ENCODE data around the gene FAM171A2.

DNA sequence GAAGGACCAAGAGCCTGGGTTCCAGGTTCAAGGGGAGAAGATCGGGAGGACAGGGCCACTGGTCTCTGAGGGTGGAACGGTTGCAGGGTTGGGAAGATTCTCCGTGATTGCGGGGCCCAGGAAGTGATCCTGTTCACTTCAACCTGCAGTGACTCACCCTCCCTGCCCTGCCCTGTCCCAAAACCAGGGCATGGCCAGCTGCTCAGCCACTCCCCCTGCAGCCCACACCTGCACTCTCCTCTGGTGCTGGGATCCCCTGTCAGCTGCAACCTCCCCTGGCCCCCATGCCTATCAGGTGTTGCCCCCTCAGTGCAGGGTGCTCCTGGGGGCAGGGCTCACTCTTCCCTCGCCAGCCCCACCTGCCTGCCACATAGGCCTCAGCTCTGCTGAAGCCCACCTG is 54.2 kb downstream of the FAM171A2 start:
- no peak for TF ChIP-seq SMAD1 (IDR thresholded peaks at IDR 0.05; ENCODE audit: low read depth, partially characterized antibody)
- no peak for TF ChIP-seq SP1 (IDR thresholded peaks at IDR 0.05; ENCODE audit: low read depth, low read length)
